Panc1 (cell line): ENCODE results near the gene CFAP20. TPM values are rescaled to one million over a fixed set of nuclear protein-coding genes. Genes with fewer than 3 reads are reported as not detected.

Source experiments
- ATAC-seq: fragments of 200-7000 bp; cut with Tn5 transposase; 2 replicates; pipeline ENCODE4 v1.9.1; 2020; ENCODE audit warnings: mild to moderate bottlenecking, moderate library complexity
- BruUV-seq: library from RNA; stranded (reverse); fragments of 400-500 nt; replicated peaks from 2 replicates; lab custom pipeline; 2021; lab: Mats Ljungman, UMichigan
- CTCF ChIA-PET: fragments of 300-600 bp; sonication (Branson Sonifier 250); formaldehyde crosslinking; loops from one replicate; lab custom pipeline; 2022; ENCODE audit warnings: antibody characterized with exemption; lab: Charles Lee
- POLR2A ChIA-PET: fragments of 300-600 bp; sonication (Branson Sonifier 250); formaldehyde crosslinking; loops from one replicate; lab custom pipeline; 2022; ENCODE audit warnings: antibody characterized with exemption; lab: Charles Lee
- DNase-seq: peaks from one replicate; pipeline ENCODE4 v3.0.0-alpha.2; 2010; ENCODE audit warnings: low read depth, low spot score
- H3K27ac ChIP-seq: 2 replicates; pipeline ENCODE4 v1.5.1; 2011; ENCODE audit warnings: mild to moderate bottlenecking, low read length, inconsistent platforms
- H3K27me3 ChIP-seq: fragments of 200-500 bp; sonication (Bioruptor generic); 2 replicates; pipeline ENCODE4 v1.6.0; 2014; ENCODE audit warnings: low read length, inconsistent platforms; ENCODE audit not compliant: control insufficient read depth, insufficient read depth
- H3K36me3 ChIP-seq: fragments of 200-500 bp; sonication (Bioruptor generic); 2 replicates; pipeline ENCODE4 v1.5.1; 2014; ENCODE audit warnings: inconsistent platforms, mild to moderate bottlenecking, low read length, moderate library complexity; ENCODE audit not compliant: control insufficient read depth, insufficient read depth
- H3K4me1 ChIP-seq: 2 replicates; pipeline ENCODE4 v1.5.1; 2011; ENCODE audit warnings: inconsistent platforms, mild to moderate bottlenecking, low read length, moderate library complexity; ENCODE audit not compliant: control insufficient read depth, insufficient read depth
- H3K4me3 ChIP-seq, 2 experiments: 2 replicates each; pipeline ENCODE4 v1.5.1; 2011 to 2012; ENCODE audit warnings: low read depth in 2 of 2, low read length in 2 of 2, mild to moderate bottlenecking in 2 of 2, inconsistent platforms in 1 of 2, moderate library complexity in 1 of 2
- H3K9me3 ChIP-seq: fragments of 200-500 bp; sonication (Bioruptor generic); 2 replicates; pipeline ENCODE4 v1.5.1; 2014; ENCODE audit warnings: low read depth, mild to moderate bottlenecking, inconsistent platforms, low read length, moderate library complexity; ENCODE audit not compliant: control insufficient read depth, insufficient read depth
- POLR2AphosphoS5 ChIP-seq: IDR thresholded peaks from 2 replicates; pipeline ENCODE4 v1.6.1; 2012; ENCODE audit warnings: mild to moderate bottlenecking, low read depth, low read length, moderate library complexity
- SIN3A ChIP-seq: IDR thresholded peaks from 2 replicates; pipeline ENCODE4 v1.6.1; 2012; ENCODE audit warnings: low read depth, mild to moderate bottlenecking, low read length, moderate library complexity, borderline replicate concordance; ENCODE audit not compliant: insufficient read depth
- TCF7L2 ChIP-seq: IDR thresholded peaks from 2 replicates; pipeline ENCODE4 v1.6.1; 2011; ENCODE audit warnings: mild to moderate bottlenecking, low read depth, low read length, inconsistent platforms
- in situ Hi-C: cut with HindIII; loops from 2 replicates; pipeline ENCODE4 v1.10.0; 2016; ENCODE audit warnings: low sequenced_read_pairs, low pct_unique_long_range_greater_than_20kb
- intact Hi-C: fragments of 100-400 bp; cut with micrococcal nuclease; formaldehyde crosslinking; loops from one replicate; pipeline ENCODE4 v1.10.0; 2022; ENCODE audit not compliant: unreplicated experiment
- total RNA-seq: library from RNA; stranded (reverse); gene quantifications from one replicate; pipeline ENCODE4 v1.2.1, GENCODE V29; 2021; ENCODE audit not compliant: unreplicated experiment
- TF ChIP-seq, protein P1 (sequence below): fragments of 450-650 bp; IDR thresholded peaks from 2 replicates; pipeline ENCODE4 v1.5.1; 2017; ENCODE audit warnings: mild to moderate bottlenecking
- TF ChIP-seq, protein P2 (sequence below), 2 experiments: IDR thresholded peaks; 2 replicates each; pipeline ENCODE4 v1.6.1; 2011 to 2012; ENCODE audit warnings: low read depth in 2 of 2, control low read depth in 1 of 2, low read length in 1 of 2, mild to moderate bottlenecking in 1 of 2, moderate library complexity in 1 of 2; ENCODE audit not compliant: insufficient read depth in 1 of 2

Gene CFAP20
- total RNA-seq, 1 experiment from 2014 or later = 25.9 TPM

DNA sequence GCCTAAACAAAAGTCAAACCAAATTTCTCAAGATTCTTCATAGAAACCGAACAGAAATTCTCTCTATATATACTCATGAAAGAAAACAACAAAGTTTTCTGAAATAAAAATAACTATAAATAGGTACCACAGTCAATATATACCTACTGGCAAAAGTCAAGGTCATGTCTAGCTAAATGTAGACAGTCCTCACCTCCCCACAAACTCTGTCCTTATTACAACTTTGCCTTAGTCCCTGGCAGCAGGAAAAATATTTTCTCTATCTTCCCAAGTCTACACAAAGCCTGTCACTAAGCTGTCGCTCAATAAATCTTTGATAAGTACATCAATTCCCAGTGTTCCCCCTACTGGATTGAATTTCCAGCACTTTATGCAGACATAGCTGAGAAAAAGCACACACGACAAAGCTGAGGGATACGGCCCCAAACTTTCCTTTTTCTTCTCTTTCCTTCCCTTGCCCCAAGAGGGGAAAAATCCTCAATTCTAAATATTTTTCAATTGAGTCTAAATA, 2.7 kb downstream of the CFAP20 start:
- Histone ChIP-seq H3K4me1 (peaks cover 12% of the 10 kb centered on the region), H3K4me3 (peak overlapping the region in 1 of 2 experiments; percentile 8; a peak in 1 of 4 replicates), H3K36me3 (no peaks in the 10 kb centered on the region), H3K27me3 (no peaks in the 10 kb centered on the region), H3K9me3 (no peaks in the 10 kb centered on the region), H3K27ac (0 out of 2 replicates have a peak overlapping the region, but pooled peaks have one; percentile 39)
- intact Hi-C loops (no loop called here), in situ Hi-C loops (no loop called here)
- ChIA-PET POLR2A (no interaction called here), CTCF (no interaction called here)
- no peak for ATAC-seq
- no TSS peak for BruUV-seq
- DNase-seq = no peak
- no peak for TF ChIP-seq SIN3A
- TF ChIP-seq, protein P1, sequence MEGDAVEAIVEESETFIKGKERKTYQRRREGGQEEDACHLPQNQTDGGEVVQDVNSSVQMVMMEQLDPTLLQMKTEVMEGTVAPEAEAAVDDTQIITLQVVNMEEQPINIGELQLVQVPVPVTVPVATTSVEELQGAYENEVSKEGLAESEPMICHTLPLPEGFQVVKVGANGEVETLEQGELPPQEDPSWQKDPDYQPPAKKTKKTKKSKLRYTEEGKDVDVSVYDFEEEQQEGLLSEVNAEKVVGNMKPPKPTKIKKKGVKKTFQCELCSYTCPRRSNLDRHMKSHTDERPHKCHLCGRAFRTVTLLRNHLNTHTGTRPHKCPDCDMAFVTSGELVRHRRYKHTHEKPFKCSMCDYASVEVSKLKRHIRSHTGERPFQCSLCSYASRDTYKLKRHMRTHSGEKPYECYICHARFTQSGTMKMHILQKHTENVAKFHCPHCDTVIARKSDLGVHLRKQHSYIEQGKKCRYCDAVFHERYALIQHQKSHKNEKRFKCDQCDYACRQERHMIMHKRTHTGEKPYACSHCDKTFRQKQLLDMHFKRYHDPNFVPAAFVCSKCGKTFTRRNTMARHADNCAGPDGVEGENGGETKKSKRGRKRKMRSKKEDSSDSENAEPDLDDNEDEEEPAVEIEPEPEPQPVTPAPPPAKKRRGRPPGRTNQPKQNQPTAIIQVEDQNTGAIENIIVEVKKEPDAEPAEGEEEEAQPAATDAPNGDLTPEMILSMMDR = no peak
- TF ChIP-seq, protein P2, sequence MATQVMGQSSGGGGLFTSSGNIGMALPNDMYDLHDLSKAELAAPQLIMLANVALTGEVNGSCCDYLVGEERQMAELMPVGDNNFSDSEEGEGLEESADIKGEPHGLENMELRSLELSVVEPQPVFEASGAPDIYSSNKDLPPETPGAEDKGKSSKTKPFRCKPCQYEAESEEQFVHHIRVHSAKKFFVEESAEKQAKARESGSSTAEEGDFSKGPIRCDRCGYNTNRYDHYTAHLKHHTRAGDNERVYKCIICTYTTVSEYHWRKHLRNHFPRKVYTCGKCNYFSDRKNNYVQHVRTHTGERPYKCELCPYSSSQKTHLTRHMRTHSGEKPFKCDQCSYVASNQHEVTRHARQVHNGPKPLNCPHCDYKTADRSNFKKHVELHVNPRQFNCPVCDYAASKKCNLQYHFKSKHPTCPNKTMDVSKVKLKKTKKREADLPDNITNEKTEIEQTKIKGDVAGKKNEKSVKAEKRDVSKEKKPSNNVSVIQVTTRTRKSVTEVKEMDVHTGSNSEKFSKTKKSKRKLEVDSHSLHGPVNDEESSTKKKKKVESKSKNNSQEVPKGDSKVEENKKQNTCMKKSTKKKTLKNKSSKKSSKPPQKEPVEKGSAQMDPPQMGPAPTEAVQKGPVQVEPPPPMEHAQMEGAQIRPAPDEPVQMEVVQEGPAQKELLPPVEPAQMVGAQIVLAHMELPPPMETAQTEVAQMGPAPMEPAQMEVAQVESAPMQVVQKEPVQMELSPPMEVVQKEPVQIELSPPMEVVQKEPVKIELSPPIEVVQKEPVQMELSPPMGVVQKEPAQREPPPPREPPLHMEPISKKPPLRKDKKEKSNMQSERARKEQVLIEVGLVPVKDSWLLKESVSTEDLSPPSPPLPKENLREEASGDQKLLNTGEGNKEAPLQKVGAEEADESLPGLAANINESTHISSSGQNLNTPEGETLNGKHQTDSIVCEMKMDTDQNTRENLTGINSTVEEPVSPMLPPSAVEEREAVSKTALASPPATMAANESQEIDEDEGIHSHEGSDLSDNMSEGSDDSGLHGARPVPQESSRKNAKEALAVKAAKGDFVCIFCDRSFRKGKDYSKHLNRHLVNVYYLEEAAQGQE (IDR thresholded peaks at IDR 0.05; ENCODE audit: insufficient read depth in 1 of 2, low read depth in 2 of 2, low read length in 1 of 2) = no peak
- TF ChIP-seq TCF7L2 = no peak
- no peak for TF ChIP-seq POLR2AphosphoS5

DNA sequence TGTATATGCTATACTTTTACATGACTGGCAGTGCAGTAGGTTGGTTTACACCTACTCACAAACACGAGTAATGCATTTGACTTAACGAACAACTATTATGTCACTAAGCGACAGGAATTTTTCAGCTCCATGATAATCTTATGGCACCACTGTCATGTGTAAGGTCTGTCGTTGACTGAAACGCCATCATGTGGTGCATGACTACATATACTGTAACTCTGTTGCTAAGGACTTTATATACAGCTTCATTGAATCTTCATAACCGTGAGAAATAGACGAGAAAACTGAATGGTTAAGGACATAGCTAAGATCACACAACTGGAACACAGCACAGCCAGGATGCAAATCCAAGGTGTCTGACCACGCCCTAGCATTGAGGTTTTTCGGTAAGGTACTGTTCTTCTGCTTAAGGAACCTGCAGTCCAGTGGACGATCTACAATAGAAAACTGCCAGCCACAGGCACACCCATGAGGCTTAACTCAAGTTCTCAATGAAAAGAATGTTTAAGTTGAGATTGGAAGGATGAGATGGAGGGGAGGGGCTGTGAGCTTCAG, 3.3 kb downstream of the CFAP20 start:
- no peak for ATAC-seq
- no peak for TF ChIP-seq TCF7L2
- H3K4me3 ChIP-seq = no peak overlapping the region
- no peak for DNase-seq
- H3K4me1 ChIP-seq = peaks cover 12% of the 10 kb centered on the region
- no peaks in the 10 kb centered on the region for H3K9me3 ChIP-seq
- H3K36me3 ChIP-seq = no peaks in the 10 kb centered on the region
- no TSS peak for BruUV-seq
- POLR2A ChIA-PET = no interaction called here
- intact Hi-C loops = no loop called here
- in situ Hi-C loops = no loop called here
- H3K27me3 ChIP-seq = no peaks in the 10 kb centered on the region
- CTCF ChIA-PET = no interaction called here
- H3K27ac ChIP-seq = no peak overlapping the region

DNA sequence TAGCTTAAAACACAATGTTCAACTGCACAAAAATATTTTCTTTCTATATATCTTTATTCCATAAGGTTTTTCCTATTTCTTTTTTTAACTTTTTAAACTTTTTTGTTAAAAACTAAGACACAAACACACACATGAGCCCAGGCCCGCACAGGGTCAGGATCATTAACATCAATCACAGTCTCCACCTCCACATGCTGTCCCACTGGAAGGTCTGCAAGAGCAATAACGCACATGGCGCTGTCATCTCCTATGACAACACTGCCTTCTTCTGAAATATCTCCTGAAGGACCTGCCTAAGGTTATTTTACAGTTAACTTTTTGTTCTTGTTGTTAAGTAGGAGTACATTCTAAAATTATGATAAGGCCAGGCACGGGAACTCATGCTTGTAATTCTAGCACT, 4.1 kb downstream of the CFAP20 start:
- ATAC-seq = no peak
- intact Hi-C loops (no loop called here), in situ Hi-C loops (no loop called here)
- TF ChIP-seq SIN3A (no peak), TCF7L2 (no peak), POLR2AphosphoS5 (no peak)
- TF ChIP-seq, protein P2 (IDR thresholded peaks at IDR 0.05; ENCODE audit: insufficient read depth in 1 of 2, low read depth in 2 of 2, low read length in 1 of 2) = no peak
- TF ChIP-seq, protein P1 = no peak
- CTCF ChIA-PET = no interaction called here
- BruUV-seq = no TSS peak
- no peak overlapping the region for H3K27ac ChIP-seq
- no peaks in the 10 kb centered on the region for H3K9me3 ChIP-seq
- no peaks in the 10 kb centered on the region for H3K36me3 ChIP-seq
- POLR2A ChIA-PET = no interaction called here
- H3K27me3 ChIP-seq = no peaks in the 10 kb centered on the region
- no peak overlapping the region for H3K4me3 ChIP-seq
- DNase-seq = no peak
- peaks cover 12% of the 10 kb centered on the region for H3K4me1 ChIP-seq
